ENCODE results near the gene SLC22A3.
"Not testable (repeated sequence)": the region's sequence is repeated elsewhere in the genome, so short reads cannot be mapped to it uniquely, and the experiment has no call there.

Gene SLC22A3

DNA sequence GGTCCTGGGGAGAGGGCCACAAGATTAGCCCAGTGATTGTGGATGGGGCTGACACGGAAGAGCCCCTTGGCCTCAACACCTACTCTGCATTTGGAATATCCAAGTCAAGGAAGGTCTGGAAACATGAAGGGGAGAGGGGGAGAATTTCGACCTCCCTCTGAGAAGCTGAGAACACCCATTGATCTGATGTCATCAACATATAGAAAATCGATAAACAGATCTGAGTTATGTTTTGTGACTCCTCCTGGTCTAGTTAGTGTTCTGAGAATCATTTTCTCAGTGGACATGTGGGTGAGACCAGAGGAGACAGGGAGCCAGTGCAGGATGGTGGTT, 108.0 kb downstream of the SLC22A3 start:
- no peaks in the 10 kb centered on the region for H3K36me3 ChIP-seq (ENCODE audit: insufficient read depth, low read length)
- TF ChIP-seq POLR2AphosphoS5 (IDR thresholded peaks at IDR 0.05; ENCODE audit: borderline replicate concordance, low read depth, low read length), result no peak
- no peak for TF ChIP-seq EZH2 (IDR thresholded peaks at IDR 0.05)
- TF ChIP-seq FOXP2 (optimal IDR thresholded peaks at IDR 0.05; ENCODE audit: control extremely low read depth, extremely low read length, insufficient read depth), result no peak
- no peaks in the 10 kb centered on the region for H3K9me3 ChIP-seq (ENCODE audit: low read depth, low read length)
- DNase-seq (ENCODE audit: low read depth, low spot score), result no peak
- H3K27ac ChIP-seq, result no peak overlapping the region
- no peak overlapping the region for H3K9ac ChIP-seq (ENCODE audit: insufficient read length)
- H3K4me3 ChIP-seq, result no peak overlapping the region

DNA sequence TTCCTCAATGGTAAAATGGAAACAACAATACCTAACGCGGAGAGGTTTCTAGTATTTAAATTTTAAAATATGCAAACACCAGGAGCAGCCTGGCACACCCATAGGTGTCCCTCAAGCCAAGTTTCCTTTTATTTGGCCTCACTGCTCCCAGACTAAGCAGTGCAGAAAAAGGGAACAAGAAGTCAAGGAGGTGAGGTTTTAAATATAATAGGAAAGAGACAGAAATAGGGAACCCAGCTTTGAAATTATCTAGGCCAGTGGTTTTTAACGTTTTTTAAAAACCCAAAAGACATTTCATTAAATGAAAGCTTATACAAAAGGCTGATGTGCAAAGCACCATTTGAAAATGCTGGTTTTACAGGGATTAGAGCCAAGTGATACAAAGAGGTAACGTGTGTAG, 109.6 kb downstream of the SLC22A3 start:
- no peaks in the 10 kb centered on the region for H3K9me3 ChIP-seq (ENCODE audit: low read depth, low read length)
- H3K36me3 ChIP-seq (ENCODE audit: insufficient read depth, low read length), result no peaks in the 10 kb centered on the region
- no peak for TF ChIP-seq FOXP2 (optimal IDR thresholded peaks at IDR 0.05; ENCODE audit: control extremely low read depth, extremely low read length, insufficient read depth)
- TF ChIP-seq POLR2AphosphoS5 (IDR thresholded peaks at IDR 0.05; ENCODE audit: borderline replicate concordance, low read depth, low read length), result no peak
- no peak for TF ChIP-seq EZH2 (IDR thresholded peaks at IDR 0.05)
- no peak overlapping the region for H3K27ac ChIP-seq
- no peak for DNase-seq (ENCODE audit: low read depth, low spot score)
- H3K4me3 ChIP-seq, result no peak overlapping the region
- no peak overlapping the region for H3K9ac ChIP-seq (ENCODE audit: insufficient read length)

DNA sequence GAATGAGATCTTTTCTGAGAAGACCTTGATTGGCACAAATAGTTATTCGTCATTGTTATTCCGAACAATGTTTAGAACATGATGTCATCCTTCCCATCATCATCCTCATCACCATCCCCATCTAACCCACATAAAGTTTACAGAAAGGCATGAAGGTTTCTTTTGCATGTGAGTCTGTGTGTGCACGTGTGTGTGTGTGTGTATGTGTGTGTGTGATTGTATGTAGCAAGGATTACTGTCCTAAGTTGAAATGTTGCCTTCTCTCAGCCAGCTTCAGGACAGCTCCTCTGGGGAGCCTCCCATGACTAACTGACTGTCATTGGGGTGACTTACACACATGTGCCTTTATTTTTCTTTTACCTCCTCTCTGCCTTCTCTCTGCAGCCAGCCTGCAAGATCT, 113.5 kb downstream of the SLC22A3 start:
- no peaks in the 10 kb centered on the region for H3K9me3 ChIP-seq (ENCODE audit: low read depth, low read length)
- TF ChIP-seq POLR2AphosphoS5 (IDR thresholded peaks at IDR 0.05; ENCODE audit: borderline replicate concordance, low read depth, low read length) (no peak), EZH2 (IDR thresholded peaks at IDR 0.05) (no peak), FOXP2 (optimal IDR thresholded peaks at IDR 0.05; ENCODE audit: control extremely low read depth, extremely low read length, insufficient read depth) (no peak)
- DNase-seq (ENCODE audit: low read depth, low spot score), result no peak
- no peaks in the 10 kb centered on the region for H3K36me3 ChIP-seq (ENCODE audit: insufficient read depth, low read length)
- H3K9ac ChIP-seq (ENCODE audit: insufficient read length), result no peak overlapping the region
- H3K27ac ChIP-seq, result no peak overlapping the region
- H3K4me3 ChIP-seq, result no peak overlapping the region

DNA sequence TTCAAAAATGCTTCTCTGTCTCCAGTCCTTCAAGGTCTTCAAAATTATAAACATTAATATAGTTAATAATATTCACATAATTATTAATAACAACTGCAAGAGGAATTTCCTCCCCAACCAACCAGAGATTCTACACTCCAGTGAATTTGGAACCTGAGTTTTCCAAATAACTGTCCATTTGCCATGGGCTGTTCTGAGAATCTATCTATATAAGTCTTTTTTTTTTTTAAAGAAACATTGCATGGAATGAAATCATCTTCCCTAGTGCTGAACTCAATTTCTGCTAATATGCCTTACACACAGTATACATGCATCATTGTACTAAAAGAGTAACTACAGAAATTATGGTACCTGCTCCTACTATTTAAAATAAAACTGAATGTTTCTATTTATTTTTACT, 113.9 kb downstream of the SLC22A3 start:
- DNase-seq (ENCODE audit: low read depth, low spot score), result no peak
- no peaks in the 10 kb centered on the region for H3K9me3 ChIP-seq (ENCODE audit: low read depth, low read length)
- no peaks in the 10 kb centered on the region for H3K36me3 ChIP-seq (ENCODE audit: insufficient read depth, low read length)
- no peak for TF ChIP-seq EZH2 (IDR thresholded peaks at IDR 0.05)
- no peak for TF ChIP-seq FOXP2 (optimal IDR thresholded peaks at IDR 0.05; ENCODE audit: control extremely low read depth, extremely low read length, insufficient read depth)
- no peak for TF ChIP-seq POLR2AphosphoS5 (IDR thresholded peaks at IDR 0.05; ENCODE audit: borderline replicate concordance, low read depth, low read length)
- no peak overlapping the region for H3K27ac ChIP-seq
- H3K9ac ChIP-seq (ENCODE audit: insufficient read length), result no peak overlapping the region
- H3K4me3 ChIP-seq, result no peak overlapping the region

DNA sequence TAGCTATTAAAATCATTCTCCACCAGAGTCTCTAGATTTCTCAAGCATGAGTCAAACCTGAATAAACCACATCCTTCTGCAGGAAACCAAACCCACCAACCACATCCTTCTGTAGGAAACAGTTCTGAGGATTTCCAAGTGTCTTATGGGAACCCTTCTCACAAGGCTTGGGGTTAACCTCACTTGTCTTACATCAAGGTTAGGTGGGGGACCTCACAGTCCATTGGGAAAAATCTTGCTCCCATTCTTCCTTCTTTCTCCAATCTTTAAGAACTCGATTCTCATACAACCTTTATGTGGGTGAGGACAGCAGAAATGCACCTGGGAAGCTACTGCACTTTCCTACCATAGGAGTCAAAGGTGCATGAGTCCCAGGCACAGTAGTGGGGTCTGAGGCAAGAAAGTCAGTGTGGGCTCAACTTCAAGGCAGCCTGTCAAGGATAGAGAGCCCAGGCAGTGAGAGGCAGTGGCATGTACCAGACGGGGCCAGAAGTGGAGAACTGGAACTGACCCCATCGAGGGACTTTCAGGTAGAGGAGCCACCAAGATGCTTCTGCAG, 114.5 kb downstream of the SLC22A3 start:
- no peak for TF ChIP-seq EZH2 (IDR thresholded peaks at IDR 0.05)
- no peak for TF ChIP-seq POLR2AphosphoS5 (IDR thresholded peaks at IDR 0.05; ENCODE audit: borderline replicate concordance, low read depth, low read length)
- no peak for TF ChIP-seq FOXP2 (optimal IDR thresholded peaks at IDR 0.05; ENCODE audit: control extremely low read depth, extremely low read length, insufficient read depth)
- no peak overlapping the region for H3K4me3 ChIP-seq
- no peaks in the 10 kb centered on the region for H3K36me3 ChIP-seq (ENCODE audit: insufficient read depth, low read length)
- no peak for DNase-seq (ENCODE audit: low read depth, low spot score)
- H3K27ac ChIP-seq, result no peak overlapping the region
- no peak overlapping the region for H3K9ac ChIP-seq (ENCODE audit: insufficient read length)
- no peaks in the 10 kb centered on the region for H3K9me3 ChIP-seq (ENCODE audit: low read depth, low read length)

DNA sequence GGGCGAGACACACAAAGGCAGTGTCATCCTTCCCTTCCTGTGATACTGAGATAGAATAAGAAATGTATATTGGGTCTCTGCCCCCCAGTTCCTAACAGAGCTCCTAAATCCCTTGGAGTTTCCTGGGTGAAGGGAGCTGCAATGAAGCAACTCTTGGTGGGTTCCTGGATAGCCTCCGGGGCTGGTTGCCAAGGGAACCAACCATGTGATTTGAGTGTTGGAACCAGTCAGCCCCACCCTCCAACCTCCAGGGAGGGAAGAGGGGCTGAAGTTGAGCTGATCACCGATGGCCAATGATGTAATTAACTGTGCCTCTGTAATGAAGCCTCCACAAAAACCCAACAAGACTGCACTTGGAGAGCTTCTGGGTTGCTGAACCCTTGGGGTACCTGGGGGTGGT, 116.6 kb downstream of the SLC22A3 start:
- DNase-seq (ENCODE audit: low read depth, low spot score), result no peak
- Histone ChIP-seq H3K9me3 (ENCODE audit: low read depth, low read length) (no peaks in the 10 kb centered on the region), H3K27ac (no peak overlapping the region), H3K4me3 (no peak overlapping the region), H3K9ac (ENCODE audit: insufficient read length) (no peak overlapping the region), H3K36me3 (ENCODE audit: insufficient read depth, low read length) (no peaks in the 10 kb centered on the region)
- TF ChIP-seq EZH2 (IDR thresholded peaks at IDR 0.05) (no peak), FOXP2 (optimal IDR thresholded peaks at IDR 0.05; ENCODE audit: control extremely low read depth, extremely low read length, insufficient read depth) (no peak), POLR2AphosphoS5 (IDR thresholded peaks at IDR 0.05; ENCODE audit: borderline replicate concordance, low read depth, low read length) (no peak)

DNA sequence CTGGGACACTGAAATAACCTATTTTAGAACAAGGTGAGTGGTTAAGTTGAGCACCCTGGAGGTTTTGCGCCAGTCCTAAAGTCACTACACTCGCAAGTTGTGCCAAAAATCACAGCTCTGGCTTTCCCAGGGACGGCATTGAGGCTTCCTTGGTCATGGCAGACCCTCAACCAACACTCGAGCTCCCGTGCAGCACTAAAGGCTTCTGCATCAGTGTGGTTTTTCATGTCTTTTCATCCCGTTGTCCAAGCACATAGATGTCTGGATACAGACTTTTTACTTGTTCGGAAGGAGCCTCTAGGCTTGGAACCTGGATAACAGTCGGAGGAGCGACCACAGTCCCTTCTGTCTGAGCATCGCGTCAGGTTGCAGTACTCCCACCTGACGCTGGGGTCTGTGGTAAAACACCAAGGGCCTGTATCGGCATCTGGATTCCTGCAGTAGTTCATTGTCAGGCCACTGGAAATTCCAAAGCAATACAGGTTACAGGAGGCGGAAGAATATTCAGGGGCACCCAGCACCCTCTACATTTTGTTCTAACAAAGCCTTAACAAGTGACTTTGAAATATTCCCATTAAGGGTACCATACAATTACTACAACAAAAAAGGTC, 119.2 kb downstream of the SLC22A3 start:
- not testable (repeated sequence) for DNase-seq (ENCODE audit: low read depth, low spot score); H3K36me3 ChIP-seq (ENCODE audit: insufficient read depth, low read length); H3K27ac ChIP-seq; H3K4me3 ChIP-seq; H3K9me3 ChIP-seq (ENCODE audit: low read depth, low read length); H3K9ac ChIP-seq (ENCODE audit: insufficient read length)

DNA sequence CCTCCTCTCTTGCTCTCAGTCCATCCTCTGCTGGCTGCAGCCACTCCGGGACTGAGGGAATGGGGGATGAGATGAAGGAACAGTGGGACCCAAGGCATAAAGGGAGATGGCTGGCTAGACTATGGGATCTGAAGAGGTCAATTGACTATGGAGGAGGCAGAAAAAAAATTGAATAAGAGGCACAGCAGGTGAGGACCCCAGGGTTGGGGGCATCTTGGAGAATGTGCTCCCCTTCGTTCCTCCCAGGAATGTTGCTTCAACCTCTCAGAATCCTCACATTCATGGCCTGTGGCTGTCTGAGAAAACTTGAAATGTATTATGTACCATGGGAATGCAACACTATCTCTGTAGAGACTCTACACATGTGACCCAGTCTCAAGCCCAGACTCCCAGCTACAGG, 121.0 kb downstream of the SLC22A3 start:
- Histone ChIP-seq H3K27ac (no peak overlapping the region), H3K4me3 (no peak overlapping the region), H3K9ac (ENCODE audit: insufficient read length) (no peak overlapping the region), H3K9me3 (ENCODE audit: low read depth, low read length) (no peaks in the 10 kb centered on the region), H3K36me3 (ENCODE audit: insufficient read depth, low read length) (no peaks in the 10 kb centered on the region)
- no peak for TF ChIP-seq FOXP2 (optimal IDR thresholded peaks at IDR 0.05; ENCODE audit: control extremely low read depth, extremely low read length, insufficient read depth)
- TF ChIP-seq POLR2AphosphoS5 (IDR thresholded peaks at IDR 0.05; ENCODE audit: borderline replicate concordance, low read depth, low read length), result no peak
- TF ChIP-seq EZH2 (IDR thresholded peaks at IDR 0.05), result no peak
- no peak for DNase-seq (ENCODE audit: low read depth, low spot score)

DNA sequence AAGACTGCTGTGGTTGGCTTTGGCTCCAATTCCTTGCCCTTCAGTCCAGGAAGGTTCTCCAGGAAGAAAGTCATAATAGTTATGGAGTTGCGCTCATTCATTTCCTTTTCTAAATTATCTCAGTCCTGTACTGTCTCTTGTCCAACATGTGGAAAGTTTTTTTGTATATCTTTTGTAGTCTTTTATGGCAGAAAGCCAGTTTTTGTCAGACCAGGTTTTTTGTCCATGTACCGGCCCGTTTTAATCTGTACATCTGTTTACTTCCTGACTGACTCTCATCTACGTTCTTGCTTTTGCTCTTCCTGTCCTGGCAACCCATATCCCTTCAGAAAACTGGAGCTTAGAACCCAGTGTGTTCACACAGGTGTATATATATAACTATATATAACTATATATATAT, 127.9 kb downstream of the SLC22A3 start:
- not testable (repeated sequence) for H3K4me3 ChIP-seq; DNase-seq (ENCODE audit: low read depth, low spot score); H3K9me3 ChIP-seq (ENCODE audit: low read depth, low read length); H3K9ac ChIP-seq (ENCODE audit: insufficient read length); H3K27ac ChIP-seq; H3K36me3 ChIP-seq (ENCODE audit: insufficient read depth, low read length)

DNA sequence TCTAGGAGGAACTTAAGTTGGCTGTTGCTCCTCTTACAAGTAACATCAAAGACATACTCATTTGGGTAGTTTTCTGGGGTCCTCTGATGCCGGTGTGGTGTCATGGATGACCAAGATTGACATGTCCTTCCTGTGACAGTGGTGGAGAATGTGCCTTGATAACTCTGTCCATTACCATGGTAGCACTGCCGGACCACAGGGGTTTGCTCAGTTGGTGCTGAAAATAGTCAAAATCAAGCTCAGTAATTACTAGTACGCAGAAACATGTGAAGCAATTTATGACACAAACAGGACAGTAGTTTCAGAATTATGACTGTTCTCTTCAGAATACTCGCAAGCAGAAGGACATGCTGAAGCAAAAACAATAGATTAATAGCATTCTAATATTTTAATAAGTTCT, 128.9 kb downstream of the SLC22A3 start:
- not testable (repeated sequence) for DNase-seq (ENCODE audit: low read depth, low spot score); H3K4me3 ChIP-seq; H3K27ac ChIP-seq; H3K36me3 ChIP-seq (ENCODE audit: insufficient read depth, low read length); H3K9ac ChIP-seq (ENCODE audit: insufficient read length); H3K9me3 ChIP-seq (ENCODE audit: low read depth, low read length)

Measured in SK-N-MC (cell line).